PC-9 (cell line): ENCODE data around the gene PDSS1. TPM values are rescaled to one million over a fixed set of nuclear protein-coding genes. Genes with fewer than 3 reads are reported as not detected.

ENCODE experiments used
- BruUV-seq: library from RNA; stranded (reverse); fragments of 400-500 nt; replicated peaks from 2 replicates; lab custom pipeline; 2021; lab: Mats Ljungman, UMichigan
- CTCF ChIA-PET: fragments of 300-600 bp; sonication (Branson Sonifier 250); formaldehyde crosslinking; loops from one replicate; lab custom pipeline; 2022; ENCODE audit warnings: antibody characterized with exemption; lab: Charles Lee
- POLR2A ChIA-PET: fragments of 300-600 bp; sonication (Branson Sonifier 250); formaldehyde crosslinking; loops from one replicate; lab custom pipeline; 2022; ENCODE audit warnings: antibody characterized with exemption; ENCODE audit not compliant: unreplicated experiment; lab: Charles Lee
- DNase-seq, 2 experiments: peaks; one replicate each; pipeline versions ENCODE4 v3.0.0 to v3.0.0-alpha.2; 2015 to 2022; ENCODE audit warnings: mixed read lengths in 1 of 2
- H2AFZ ChIP-seq: fragments of 200-600 bp; sonication (generic); 2 replicates; pipeline ENCODE4 v1.8.1; 2017; ENCODE audit warnings: antibody characterized with exemption
- H3F3A ChIP-seq: fragments of 200-600 bp; sonication (generic); 2 replicates; pipeline ENCODE4 v1.8.1; 2017; ENCODE audit warnings: antibody characterized with exemption, mild to moderate bottlenecking, low read depth; ENCODE audit not compliant: insufficient read depth
- H3K27ac ChIP-seq: fragments of 200-600 bp; sonication (generic); 2 replicates; pipeline ENCODE4 v1.6.1; 2016; ENCODE audit warnings: mixed run types
- H3K27me3 ChIP-seq: fragments of 200-600 bp; sonication (generic); 2 replicates; pipeline ENCODE4 v1.6.1; 2016; ENCODE audit warnings: low read depth, mixed run types; ENCODE audit not compliant: insufficient read depth
- H3K36me3 ChIP-seq: fragments of 200-600 bp; sonication (generic); 2 replicates; pipeline ENCODE4 v1.6.1; 2016; ENCODE audit warnings: low read depth, mixed run types
- H3K4me1 ChIP-seq: fragments of 200-600 bp; sonication (generic); replicated peaks from 2 replicates; pipeline ENCODE4 v1.6.1; 2016; ENCODE audit warnings: mixed run types; ENCODE audit not compliant: insufficient read depth
- H3K4me2 ChIP-seq: fragments of 200-600 bp; sonication (generic); 2 replicates; pipeline ENCODE4 v1.6.1; 2017; ENCODE audit warnings: mixed run types
- H3K4me3 ChIP-seq: fragments of 200-600 bp; sonication (generic); 2 replicates; pipeline ENCODE4 v1.6.1; 2016; ENCODE audit warnings: mixed run types
- H3K79me2 ChIP-seq: fragments of 200-600 bp; sonication (generic); 2 replicates; pipeline ENCODE4 v1.6.1; 2017; ENCODE audit warnings: low read depth, mixed run types
- H3K9me2 ChIP-seq: fragments of 200-600 bp; sonication (generic); 2 replicates; pipeline ENCODE4 v1.8.1; 2017; ENCODE audit warnings: mild to moderate bottlenecking; ENCODE audit not compliant: insufficient read depth
- H3K9me3 ChIP-seq: fragments of 200-600 bp; sonication (generic); 2 replicates; pipeline ENCODE4 v1.8.1; 2016; ENCODE audit warnings: low read depth; ENCODE audit not compliant: insufficient read depth
- H4K20me1 ChIP-seq: fragments of 200-600 bp; sonication (generic); 2 replicates; pipeline ENCODE4 v1.8.1; 2017; ENCODE audit not compliant: insufficient read depth
- CTCF ChIP-seq: fragments of 200-600 bp; sonication (generic); conservative IDR thresholded peaks from 2 replicates; pipeline ENCODE4 v1.6.1; 2017; ENCODE audit warnings: mixed run types, antibody characterized with exemption, mild to moderate bottlenecking, moderate library complexity
- EZH2 ChIP-seq: fragments of 200-600 bp; sonication (generic); IDR thresholded peaks from 2 replicates; pipeline ENCODE4 v1.8.0; 2017; ENCODE audit warnings: antibody characterized with exemption, low read depth
- intact Hi-C: fragments of 100-400 bp; cut with micrococcal nuclease; formaldehyde crosslinking; loops from one replicate; pipeline ENCODE4 v1.10.0; 2022; ENCODE audit not compliant: unreplicated experiment
- total RNA-seq: library from RNA; stranded (reverse); gene quantifications from 2 replicates; pipeline ENCODE4 v1.2.3, GENCODE V29; 2021

Gene PDSS1
- total RNA-seq, 1 experiment from 2014 or later, result 5.6 TPM

- H3K27ac ChIP-seq, result no peak overlapping the region
- ChIA-PET POLR2A (no interaction called here), CTCF (no interaction called here)
Measured at GRCh38 chr10:26743841-26744240, 46.3 kb downstream of the PDSS1 start.

GRCh38 chr10:26746061-26746460 lies 48.6 kb downstream of the PDSS1 start:
- H3K79me2 ChIP-seq, result no peaks in the 10 kb centered on the region
- H3K4me3 ChIP-seq, result no peak overlapping the region
- no peak for DNase-seq
- intact Hi-C loops, result loop anchor here (5.0 kb wide), 1 partner anchor 116 kb away; the partner anchor contains the start of gene ABI1
- no peaks in the 10 kb centered on the region for H3K9me3 ChIP-seq
- BruUV-seq, result no TSS peak
- POLR2A ChIA-PET, result no interaction called here
- H3K36me3 ChIP-seq, result no peaks in the 10 kb centered on the region
- H3K27me3 ChIP-seq, result no peaks in the 10 kb centered on the region
- TF ChIP-seq CTCF (no peak), EZH2 (no peak)
- no peaks in the 10 kb centered on the region for H4K20me1 ChIP-seq
- H3K4me1 ChIP-seq, result no peaks in the 10 kb centered on the region
- CTCF ChIA-PET, result no interaction called here
- no peak overlapping the region for H2AFZ ChIP-seq
- no peak overlapping the region for H3K27ac ChIP-seq
- H3K4me2 ChIP-seq, result no peak overlapping the region
- no peaks in the 10 kb centered on the region for H3K9me2 ChIP-seq
- H3F3A ChIP-seq, result no peaks in the 10 kb centered on the region

More at GRCh38 chr10:26743841-26744240, 46.3 kb downstream of the PDSS1 start:
- intact Hi-C loops, result no loop called here
- Histone ChIP-seq H3K27me3 (no peaks in the 10 kb centered on the region), H3K4me2 (no peak overlapping the region), H3K36me3 (no peaks in the 10 kb centered on the region), H3K9me2 (no peaks in the 10 kb centered on the region), H3K4me3 (no peak overlapping the region), H3F3A (no peaks in the 10 kb centered on the region), H2AFZ (no peak overlapping the region), H3K4me1 (no peaks in the 10 kb centered on the region), H3K9me3 (no peaks in the 10 kb centered on the region), H4K20me1 (no peaks in the 10 kb centered on the region), H3K79me2 (no peaks in the 10 kb centered on the region)
- BruUV-seq, result no TSS peak
- TF ChIP-seq CTCF, result no peak
- TF ChIP-seq EZH2, result no peak
- no peak for DNase-seq

GRCh38 chr10:26755443-26755903 lies 58.0 kb downstream of the PDSS1 start:
- Histone ChIP-seq H3K4me3 (no peak overlapping the region), H3K36me3 (no peaks in the 10 kb centered on the region), H3K27me3 (no peaks in the 10 kb centered on the region), H3K4me1 (no peaks in the 10 kb centered on the region; the same call in 1 of the 2 replicates), H3K27ac (no peak overlapping the region), H3K79me2 (no peaks in the 10 kb centered on the region), H2AFZ (no peak overlapping the region), H3K4me2 (no peak overlapping the region), H4K20me1 (no peaks in the 10 kb centered on the region), H3F3A (no peaks in the 10 kb centered on the region), H3K9me3 (no peaks in the 10 kb centered on the region), H3K9me2 (no peaks in the 10 kb centered on the region)
- ChIA-PET CTCF (no interaction called here), POLR2A (interaction anchor here (0.6 to 0.7 kb wide), 4 partner anchors 96 to 437 kb away, joined by 3 to 4 read pairs (median 4); no protein-coding TSS in a partner anchor)
- no peak for DNase-seq
- intact Hi-C loops, result no loop called here
- TF ChIP-seq EZH2 (no peak), CTCF (no peak)
- no TSS peak for BruUV-seq
